OCI-LY1 (cell line): ENCODE data around the gene KIAA0319L.

Source experiments
- H2AFZ ChIP-seq: fragments of 200-600 bp; sonication (generic), shearing (Covaris generic); 2 replicates; pipeline ENCODE4 v1.6.0; 2014; ENCODE audit warnings: antibody characterized with exemption, mild to moderate bottlenecking, low read length
- H3F3A ChIP-seq: fragments of 200-600 bp; sonication (generic), shearing (Covaris generic); 2 replicates; pipeline ENCODE4 v1.6.0; 2014; ENCODE audit warnings: mild to moderate bottlenecking, antibody characterized with exemption, low read length, moderate library complexity; ENCODE audit not compliant: insufficient read depth
- H3K27ac ChIP-seq: fragments of 200-600 bp; sonication (generic); 2 replicates; pipeline ENCODE4 v1.5.1; 2014; ENCODE audit warnings: low read length, mixed run types, mild to moderate bottlenecking, low read depth; ENCODE audit not compliant: poor library complexity, severe bottlenecking
- H3K27me3 ChIP-seq: fragments of 200-600 bp; sonication (generic); 2 replicates; pipeline ENCODE4 v1.6.0; 2014; ENCODE audit warnings: antibody characterized with exemption, mild to moderate bottlenecking, low read length, moderate library complexity; ENCODE audit not compliant: insufficient read depth
- H3K36me3 ChIP-seq: fragments of 200-600 bp; sonication (generic); 2 replicates; pipeline ENCODE4 v1.6.1; 2014; ENCODE audit warnings: mild to moderate bottlenecking, antibody characterized with exemption, low read length, moderate library complexity, mixed read lengths; ENCODE audit not compliant: insufficient read depth
- H3K4me1 ChIP-seq: fragments of 200-600 bp; sonication (generic); 2 replicates; pipeline ENCODE4 v1.5.1; 2014; ENCODE audit warnings: mild to moderate bottlenecking, low read length, moderate library complexity; ENCODE audit not compliant: insufficient read depth, severe bottlenecking
- H3K4me2 ChIP-seq: fragments of 200-600 bp; sonication (generic), shearing (Covaris generic); 2 replicates; pipeline ENCODE4 v1.6.1; 2014; ENCODE audit warnings: low read length
- H3K4me3 ChIP-seq: fragments of 200-600 bp; sonication (generic); 2 replicates; pipeline ENCODE4 v1.5.1; 2014; ENCODE audit warnings: low read length, low read depth, mild to moderate bottlenecking, mixed read lengths; ENCODE audit not compliant: poor library complexity, severe bottlenecking
- H3K79me2 ChIP-seq: fragments of 200-600 bp; shearing (Covaris generic); 2 replicates; pipeline ENCODE4 v1.6.1; 2016; ENCODE audit warnings: mixed run types, low read length, mixed read lengths; ENCODE audit not compliant: insufficient read depth
- H3K9ac ChIP-seq: fragments of 200-600 bp; sonication (generic), shearing (Covaris generic); 2 replicates; pipeline ENCODE4 v1.6.1; 2014; ENCODE audit warnings: mild to moderate bottlenecking, low read length, mixed read lengths
- H3K9me2 ChIP-seq: fragments of 200-600 bp; sonication (generic), shearing (Covaris generic); 2 replicates; pipeline ENCODE4 v1.6.1; 2014; ENCODE audit warnings: low read depth, mild to moderate bottlenecking, low read length, mixed read lengths
- H3K9me3 ChIP-seq: fragments of 200-600 bp; shearing (Covaris generic); 2 replicates; pipeline ENCODE4 v1.6.1; 2014; ENCODE audit warnings: low read length, mixed read lengths
- H4K20me1 ChIP-seq: fragments of 200-600 bp; sonication (generic), shearing (Covaris generic); 2 replicates; pipeline ENCODE4 v1.6.0; 2016; ENCODE audit warnings: mild to moderate bottlenecking, low read length; ENCODE audit not compliant: insufficient read depth
- EZH2 ChIP-seq: fragments of 200-600 bp; sonication (generic), shearing (Covaris generic); IDR thresholded peaks from 2 replicates; pipeline ENCODE4 v1.8.0; 2017; ENCODE audit warnings: borderline replicate concordance, mixed run types, mild to moderate bottlenecking, antibody characterized with exemption, low read length, moderate library complexity, mixed read lengths
- TF ChIP-seq, protein P1 (sequence below): fragments of 200-600 bp; sonication (generic), shearing (Covaris generic); IDR thresholded peaks from 2 replicates; pipeline ENCODE4 v1.5.1; 2017; ENCODE audit warnings: mild to moderate bottlenecking, antibody characterized with exemption, low read length, moderate library complexity, mixed read lengths

Gene KIAA0319L

GRCh38 chr1:35518183-35518582 lies 39.0 kb downstream of the KIAA0319L start:
- H3F3A ChIP-seq, result no peaks in the 10 kb centered on the region
- no peaks in the 10 kb centered on the region; the same call in 1 of the 2 replicates for H3K79me2 ChIP-seq
- H4K20me1 ChIP-seq, result no peaks in the 10 kb centered on the region
- no peak for TF ChIP-seq EZH2
- TF ChIP-seq, protein P1, sequence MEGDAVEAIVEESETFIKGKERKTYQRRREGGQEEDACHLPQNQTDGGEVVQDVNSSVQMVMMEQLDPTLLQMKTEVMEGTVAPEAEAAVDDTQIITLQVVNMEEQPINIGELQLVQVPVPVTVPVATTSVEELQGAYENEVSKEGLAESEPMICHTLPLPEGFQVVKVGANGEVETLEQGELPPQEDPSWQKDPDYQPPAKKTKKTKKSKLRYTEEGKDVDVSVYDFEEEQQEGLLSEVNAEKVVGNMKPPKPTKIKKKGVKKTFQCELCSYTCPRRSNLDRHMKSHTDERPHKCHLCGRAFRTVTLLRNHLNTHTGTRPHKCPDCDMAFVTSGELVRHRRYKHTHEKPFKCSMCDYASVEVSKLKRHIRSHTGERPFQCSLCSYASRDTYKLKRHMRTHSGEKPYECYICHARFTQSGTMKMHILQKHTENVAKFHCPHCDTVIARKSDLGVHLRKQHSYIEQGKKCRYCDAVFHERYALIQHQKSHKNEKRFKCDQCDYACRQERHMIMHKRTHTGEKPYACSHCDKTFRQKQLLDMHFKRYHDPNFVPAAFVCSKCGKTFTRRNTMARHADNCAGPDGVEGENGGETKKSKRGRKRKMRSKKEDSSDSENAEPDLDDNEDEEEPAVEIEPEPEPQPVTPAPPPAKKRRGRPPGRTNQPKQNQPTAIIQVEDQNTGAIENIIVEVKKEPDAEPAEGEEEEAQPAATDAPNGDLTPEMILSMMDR, result no peak
- H3K9me3 ChIP-seq, result peaks cover 18% of the 10 kb centered on the region
- no peaks in the 10 kb centered on the region for H3K9me2 ChIP-seq
- H3K36me3 ChIP-seq, result no peaks in the 10 kb centered on the region; the same call in 1 of the 2 replicates
- no peak overlapping the region for H3K9ac ChIP-seq
- no peak overlapping the region for H2AFZ ChIP-seq
- no peak overlapping the region for H3K27ac ChIP-seq
- no peaks in the 10 kb centered on the region for H3K4me1 ChIP-seq
- H3K27me3 ChIP-seq, result no peaks in the 10 kb centered on the region
- H3K4me3 ChIP-seq, result no peak overlapping the region
- H3K4me2 ChIP-seq, result no peak overlapping the region

GRCh38 chr1:35511305-35511704 lies 45.9 kb downstream of the KIAA0319L start:
- H3K4me2 ChIP-seq, result no peak overlapping the region
- no peak overlapping the region for H3K9ac ChIP-seq
- H3K27ac ChIP-seq, result no peak overlapping the region
- no peak overlapping the region for H2AFZ ChIP-seq
- no peaks in the 10 kb centered on the region for H3K9me2 ChIP-seq
- peaks cover 11% of the 10 kb centered on the region; the same call in 1 of the 2 replicates for H3K9me3 ChIP-seq
- no peaks in the 10 kb centered on the region; the same call in 1 of the 2 replicates for H3K79me2 ChIP-seq
- peaks cover 35% of the 10 kb centered on the region for H3K4me1 ChIP-seq
- no peaks in the 10 kb centered on the region for H3F3A ChIP-seq
- no peaks in the 10 kb centered on the region for H3K27me3 ChIP-seq
- no peaks in the 10 kb centered on the region; the same call in 1 of the 2 replicates for H3K36me3 ChIP-seq
- H3K4me3 ChIP-seq, result no peak overlapping the region
- H4K20me1 ChIP-seq, result no peaks in the 10 kb centered on the region
- no peak for TF ChIP-seq EZH2
- TF ChIP-seq, protein P1, result no peak

DNA sequence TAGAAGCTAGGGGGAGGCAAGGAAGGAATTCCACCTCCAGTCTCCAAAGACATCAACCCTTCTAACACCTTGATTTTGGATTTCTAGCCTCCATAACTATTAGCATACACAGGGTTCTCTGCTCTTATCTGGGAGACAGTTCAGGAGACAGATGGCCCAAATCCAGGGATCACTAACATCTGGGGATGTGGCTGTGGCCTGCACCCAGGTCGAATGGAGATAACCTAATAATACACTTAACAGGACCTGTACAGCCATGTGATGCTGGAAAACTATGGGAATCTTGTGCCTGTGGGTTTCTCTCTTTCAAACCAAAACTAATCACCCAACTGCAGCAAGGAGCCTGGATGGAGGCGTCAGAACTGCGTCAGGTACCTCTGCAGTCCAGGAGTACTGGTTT lies 47.6 kb downstream of the KIAA0319L start:
- Histone ChIP-seq H2AFZ (no peak overlapping the region), H3K9me2 (no peaks in the 10 kb centered on the region), H3K27me3 (no peaks in the 10 kb centered on the region), H3K79me2 (no peaks in the 10 kb centered on the region), H3K27ac (peak overlapping the region; percentile 34), H4K20me1 (no peaks in the 10 kb centered on the region), H3K36me3 (no peaks in the 10 kb centered on the region; the same call in 1 of the 2 replicates), H3K4me1 (peaks cover 48% of the 10 kb centered on the region), H3K4me3 (no peak overlapping the region), H3K9me3 (peaks cover 5% of the 10 kb centered on the region; the same call in 1 of the 2 replicates), H3F3A (no peaks in the 10 kb centered on the region), H3K4me2 (no peak overlapping the region; the same call in 1 of the 2 replicates), H3K9ac (no peak overlapping the region)
- TF ChIP-seq, protein P1, result no peak
- TF ChIP-seq EZH2, result no peak
